ENCODE data around the gene C20orf144. TPM values are rescaled to one million over a fixed set of nuclear protein-coding genes. Genes with fewer than 3 reads are reported as not detected.

The C20orf144 gene
- total and polyA plus RNA-seq, 7 donors = 0.12 to 0.66 TPM; not detected in 5

DNA sequence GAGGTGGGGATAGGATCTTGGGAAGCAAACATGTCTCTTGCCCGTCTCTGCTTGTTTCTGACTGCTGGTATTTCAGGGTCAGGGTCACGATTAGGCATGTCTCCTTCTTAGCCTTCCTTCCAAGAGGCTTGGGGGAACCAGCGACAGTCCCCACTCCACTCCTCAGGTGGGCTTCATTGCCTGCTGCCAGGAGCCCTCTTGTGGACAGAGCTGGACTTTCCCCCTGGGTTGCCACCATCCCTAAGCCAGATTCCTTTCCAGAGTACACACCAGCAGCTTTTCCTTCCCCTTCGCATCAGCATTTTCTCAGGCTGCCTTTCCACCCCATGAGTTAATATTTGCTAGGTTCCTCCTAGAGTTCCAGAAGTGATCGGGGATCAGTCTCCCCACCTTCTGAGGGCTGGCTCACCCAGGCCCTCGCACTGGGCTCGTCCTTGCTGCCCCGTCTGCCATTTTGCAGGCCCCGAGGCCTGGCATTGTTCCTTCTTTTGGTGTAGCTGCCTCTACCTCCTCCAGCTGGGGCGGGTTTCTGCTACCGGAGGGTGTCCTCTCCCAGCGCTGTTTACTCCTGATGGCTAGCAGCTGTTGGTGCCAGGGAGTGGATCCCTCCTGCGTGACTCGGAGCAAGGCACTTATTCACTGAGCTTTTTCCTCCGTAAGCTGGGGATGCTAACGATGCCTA lies 8.8 kb upstream of the C20orf144 start:
- intact Hi-C loops (cut with DNase I) = loop anchor here (1.0 kb wide), 1 partner anchor 196 kb away; no protein-coding TSS in a partner anchor
- Histone ChIP-seq H3K27ac (peak overlapping the region in 2 of 4 donors; percentile 30 to 49), H3K4me1 (peaks cover 0 to 28% (median 19%) of the 10 kb centered on the region in 4 donors)

DNA sequence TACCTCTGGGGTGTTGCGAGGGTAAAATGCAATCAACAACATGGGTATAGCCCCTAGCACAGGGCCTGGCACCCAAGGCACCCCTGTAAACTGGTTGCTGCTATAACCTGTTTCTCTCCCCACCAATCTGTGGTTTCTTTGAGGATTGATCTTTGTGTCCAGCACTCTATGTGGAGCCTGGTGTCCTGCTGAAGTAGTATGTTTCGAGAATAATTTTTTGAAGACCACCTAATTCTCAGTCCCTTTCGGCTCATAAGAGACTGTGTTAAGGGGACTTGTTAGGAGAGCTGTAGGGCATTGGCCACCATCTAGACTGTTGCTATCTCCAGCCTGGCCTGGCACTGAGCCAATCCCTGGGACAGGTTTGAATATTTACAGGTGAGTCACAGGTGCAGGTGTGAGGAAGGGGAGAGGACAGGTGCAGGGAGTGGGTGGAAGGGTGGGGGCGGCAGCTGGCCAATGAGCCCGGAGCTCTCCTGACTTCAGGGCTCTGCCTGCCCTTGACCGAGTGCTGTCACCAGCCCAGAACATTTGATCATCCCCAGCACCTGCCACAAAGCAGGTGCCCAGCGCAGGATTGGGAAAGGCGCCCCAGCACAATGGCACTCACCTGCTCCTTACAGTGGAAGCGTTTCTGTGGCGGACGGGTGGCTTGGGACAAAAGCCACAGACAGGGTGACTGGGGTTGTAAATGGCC lies 8.1 kb upstream of the C20orf144 start:
- Histone ChIP-seq H3K27me3 (no peaks in the 10 kb centered on the region), H3K36me3 (peaks cover 9 to 24% (median 14%) of the 10 kb centered on the region in 4 donors), H3K9me3 (no peaks in the 10 kb centered on the region), H3K27ac (no peak overlapping the region), H3K4me3 (peak overlapping the region in 1 of 4 donors; percentile 32), H3K4me1 (peaks cover 0 to 21% (median 12%) of the 10 kb centered on the region in 4 donors)
- WGBS, 2 donors = 22 to 70% methylated on average over 11 of the region's 11 CpGs
- peak in 2 of 4 donors; percentile 18 to 23 for TF ChIP-seq POLR2AphosphoS5 (IDR thresholded peaks at IDR 0.05)
- no peak for TF ChIP-seq POLR2A (IDR thresholded peaks at IDR 0.05)
- TF ChIP-seq EP300 (IDR thresholded peaks at IDR 0.05) = no peak
- TF ChIP-seq, protein P1, sequence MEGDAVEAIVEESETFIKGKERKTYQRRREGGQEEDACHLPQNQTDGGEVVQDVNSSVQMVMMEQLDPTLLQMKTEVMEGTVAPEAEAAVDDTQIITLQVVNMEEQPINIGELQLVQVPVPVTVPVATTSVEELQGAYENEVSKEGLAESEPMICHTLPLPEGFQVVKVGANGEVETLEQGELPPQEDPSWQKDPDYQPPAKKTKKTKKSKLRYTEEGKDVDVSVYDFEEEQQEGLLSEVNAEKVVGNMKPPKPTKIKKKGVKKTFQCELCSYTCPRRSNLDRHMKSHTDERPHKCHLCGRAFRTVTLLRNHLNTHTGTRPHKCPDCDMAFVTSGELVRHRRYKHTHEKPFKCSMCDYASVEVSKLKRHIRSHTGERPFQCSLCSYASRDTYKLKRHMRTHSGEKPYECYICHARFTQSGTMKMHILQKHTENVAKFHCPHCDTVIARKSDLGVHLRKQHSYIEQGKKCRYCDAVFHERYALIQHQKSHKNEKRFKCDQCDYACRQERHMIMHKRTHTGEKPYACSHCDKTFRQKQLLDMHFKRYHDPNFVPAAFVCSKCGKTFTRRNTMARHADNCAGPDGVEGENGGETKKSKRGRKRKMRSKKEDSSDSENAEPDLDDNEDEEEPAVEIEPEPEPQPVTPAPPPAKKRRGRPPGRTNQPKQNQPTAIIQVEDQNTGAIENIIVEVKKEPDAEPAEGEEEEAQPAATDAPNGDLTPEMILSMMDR (IDR thresholded peaks at IDR 0.05) = no peak
- DNase-seq = peak; percentile 72
- intact Hi-C loops (cut with DNase I) = loop anchor here (1.0 kb wide), 1 partner anchor 197 kb away; no protein-coding TSS in a partner anchor

More for the DNA sequence above, 8.8 kb upstream of the C20orf144 start:
- TF ChIP-seq POLR2AphosphoS5 (IDR thresholded peaks at IDR 0.05) = peak in 3 of 4 donors; percentile 3 to 67 (median 51)
- TF ChIP-seq POLR2A (IDR thresholded peaks at IDR 0.05) = no peak
- TF ChIP-seq, protein P1 (IDR thresholded peaks at IDR 0.05) = peak; percentile 79 to 90 (median 84)
- peak; percentile 85 for DNase-seq
- H3K36me3 ChIP-seq = peaks cover 2 to 17% (median 8%) of the 10 kb centered on the region in 4 donors
- H3K27me3 ChIP-seq = no peaks in the 10 kb centered on the region
- WGBS, 2 donors = 25 to 45% methylated on average over 16 of the region's 16 CpGs
- H3K4me3 ChIP-seq = peak overlapping the region in 3 of 4 donors; percentile 13 to 32 (median 21)
- no peaks in the 10 kb centered on the region for H3K9me3 ChIP-seq

DNA sequence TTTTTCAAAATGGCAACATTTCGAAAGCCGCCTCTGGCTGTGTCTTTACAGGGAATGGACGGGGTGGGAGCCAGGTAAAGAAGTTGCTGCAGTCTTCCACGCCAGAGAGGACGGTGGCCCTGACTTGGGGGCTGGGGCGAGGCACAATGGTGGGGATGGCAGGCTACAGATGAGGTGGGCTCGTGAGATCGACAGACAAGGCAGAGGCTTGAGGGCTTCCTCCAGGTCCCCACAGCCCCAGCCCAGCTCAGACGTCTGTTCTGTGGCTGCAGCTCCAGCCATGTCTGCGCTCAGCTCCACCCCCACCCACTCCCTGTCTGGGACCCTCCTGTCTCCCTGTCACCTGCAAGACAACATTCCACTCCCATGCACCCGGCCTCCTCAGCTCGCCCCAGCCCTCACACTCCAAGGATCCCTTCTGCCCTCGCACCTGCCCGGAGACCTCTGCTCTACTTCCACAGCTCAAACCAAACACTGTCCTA lies 7.4 kb upstream of the C20orf144 start:
- Histone ChIP-seq H3K27me3 (no peaks in the 10 kb centered on the region), H3K9me3 (no peaks in the 10 kb centered on the region), H3K27ac (no peak overlapping the region), H3K4me1 (peaks cover 0 to 14% (median 9%) of the 10 kb centered on the region in 4 donors), H3K36me3 (peaks cover 16 to 30% (median 20%) of the 10 kb centered on the region in 4 donors), H3K4me3 (no peak overlapping the region)
- peak; percentile 65 for DNase-seq
- WGBS, 2 donors = 58 to 72% methylated on average over 14 of the region's 14 CpGs
- intact Hi-C loops (cut with DNase I) = no loop called here
- TF ChIP-seq POLR2AphosphoS5 (IDR thresholded peaks at IDR 0.05) = no peak
- TF ChIP-seq EP300 (IDR thresholded peaks at IDR 0.05) = no peak
- TF ChIP-seq POLR2A (IDR thresholded peaks at IDR 0.05) = no peak
- TF ChIP-seq, protein P1 (IDR thresholded peaks at IDR 0.05) = no peak

DNA sequence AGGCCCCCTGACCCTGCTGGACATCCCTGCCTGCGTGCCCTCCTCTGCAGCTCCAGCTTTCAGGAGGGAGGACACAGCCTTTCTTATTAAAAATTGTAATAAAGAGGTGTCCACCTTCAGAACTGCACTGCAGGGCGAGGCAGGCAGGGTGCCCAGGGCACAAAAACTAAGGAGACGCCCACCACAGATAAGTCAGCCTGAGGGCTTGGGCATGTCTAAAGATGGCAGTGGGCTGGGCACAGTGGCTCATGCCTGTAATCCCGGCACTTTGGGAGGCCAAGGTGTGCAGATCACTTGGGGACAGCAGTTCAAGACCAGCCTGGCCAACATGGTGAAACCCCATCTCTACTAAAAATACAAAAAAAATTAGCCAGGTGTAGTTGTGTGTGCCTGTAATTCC lies 7.0 kb upstream of the C20orf144 start:
- no peaks in the 10 kb centered on the region for H3K9me3 ChIP-seq
- peak; percentile 62 for DNase-seq
- no peak for TF ChIP-seq EP300 (IDR thresholded peaks at IDR 0.05)
- TF ChIP-seq, protein P1 (IDR thresholded peaks at IDR 0.05) = no peak
- no peak for TF ChIP-seq POLR2A (IDR thresholded peaks at IDR 0.05)
- no peak for TF ChIP-seq POLR2AphosphoS5 (IDR thresholded peaks at IDR 0.05)
- no peaks in the 10 kb centered on the region for H3K27me3 ChIP-seq
- peaks cover 0 to 12% (median 9%) of the 10 kb centered on the region in 4 donors for H3K4me1 ChIP-seq
- H3K27ac ChIP-seq = no peak overlapping the region
- 38 to 65% methylated on average over 4 of the region's 4 CpGs for WGBS, 2 donors
- intact Hi-C loops (cut with DNase I) = no loop called here
- no peak overlapping the region for H3K4me3 ChIP-seq
- H3K36me3 ChIP-seq = peaks cover 17 to 35% (median 24%) of the 10 kb centered on the region in 4 donors
